ENCODE data around the gene TMEM250.
"Not testable (repeated sequence)": the region's sequence is repeated elsewhere in the genome, so short reads cannot be mapped to it uniquely, and the experiment has no call there.

The TMEM250 gene

DNA sequence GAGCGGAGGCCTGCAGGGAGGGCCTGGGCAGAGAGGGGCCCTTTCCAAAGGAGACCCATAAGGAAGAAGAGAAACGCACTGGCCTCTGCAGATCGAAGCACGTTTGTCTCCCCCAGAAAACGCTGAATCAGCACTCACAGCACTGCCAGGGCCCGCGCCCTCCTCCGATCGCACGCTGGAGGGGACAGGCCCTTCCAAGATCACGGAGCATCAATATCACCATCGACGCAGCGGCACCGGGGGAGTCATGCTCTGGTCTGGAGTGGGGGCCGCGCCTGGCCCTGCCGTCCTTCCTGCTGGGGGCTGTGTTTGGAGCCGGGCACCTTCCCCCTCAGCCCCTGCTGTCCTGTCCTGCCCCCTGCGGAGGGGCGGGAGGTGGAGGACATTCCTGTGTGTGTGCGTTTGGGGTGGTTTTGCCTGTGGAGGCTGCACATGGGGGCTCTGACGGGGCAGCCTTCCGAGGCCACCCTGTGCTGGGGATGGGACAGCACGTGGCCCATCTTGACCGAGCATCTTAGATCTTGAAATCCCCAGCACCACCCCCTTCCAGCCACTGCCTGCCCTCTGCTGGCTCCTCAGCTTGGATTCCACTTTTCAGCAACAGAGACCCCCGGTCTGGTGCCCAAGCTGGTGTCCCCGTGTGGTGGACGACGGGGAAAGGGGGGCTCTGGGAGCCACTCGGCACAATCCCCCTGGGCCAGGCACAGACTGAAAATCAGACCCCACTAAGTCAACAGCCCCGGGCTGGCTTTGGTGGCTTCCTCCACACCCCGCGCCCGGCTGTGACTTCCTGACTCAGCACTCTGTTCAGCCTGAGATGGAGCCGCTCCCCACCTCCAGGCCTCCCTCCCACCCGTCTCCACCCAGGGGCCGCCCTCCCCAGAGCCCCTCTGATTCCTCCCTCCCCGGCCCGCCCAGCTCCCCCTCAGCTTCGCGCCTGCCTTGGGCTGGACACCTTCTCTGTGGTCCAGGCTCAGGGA is 8.3 kb downstream of the TMEM250 start:
- DNase-seq, result no peak

DNA sequence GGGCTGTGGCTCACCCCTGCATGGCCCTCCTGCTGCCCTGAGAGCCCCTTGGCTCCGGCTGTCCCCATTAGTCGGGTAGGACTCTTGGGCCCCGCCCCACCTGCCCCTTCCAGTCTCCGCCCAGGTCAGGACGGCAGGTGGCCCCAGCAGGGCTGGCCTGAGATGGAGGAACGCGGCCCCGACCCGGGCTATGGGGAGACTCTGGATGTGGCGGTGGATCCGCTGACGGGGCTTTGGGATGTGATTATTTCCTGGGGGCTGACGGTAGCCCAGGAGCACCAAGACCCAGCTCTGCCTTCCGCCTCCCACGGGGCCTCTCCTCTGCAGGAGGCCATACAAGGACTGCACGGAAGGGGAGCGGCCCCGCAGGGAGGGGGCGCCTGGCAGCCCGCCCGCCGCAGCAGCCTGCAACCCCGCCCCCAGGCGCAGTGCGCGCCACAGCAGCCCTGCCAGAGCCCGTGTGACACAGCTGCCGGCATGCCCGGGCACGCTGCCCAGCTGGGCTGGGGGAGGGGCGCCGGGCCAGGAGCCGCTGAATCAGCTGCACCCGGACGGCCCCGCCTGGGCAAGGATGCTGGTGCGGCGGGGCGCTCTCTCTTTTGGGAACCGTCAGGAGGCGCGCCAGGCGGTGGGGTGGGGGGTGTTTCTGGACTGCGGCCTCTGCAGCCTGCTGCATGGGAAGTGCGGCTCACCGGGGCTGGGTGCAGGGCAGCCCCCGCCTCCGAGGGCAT is 9.2 kb downstream of the TMEM250 start:
- DNase-seq, result peak; percentile 90

DNA sequence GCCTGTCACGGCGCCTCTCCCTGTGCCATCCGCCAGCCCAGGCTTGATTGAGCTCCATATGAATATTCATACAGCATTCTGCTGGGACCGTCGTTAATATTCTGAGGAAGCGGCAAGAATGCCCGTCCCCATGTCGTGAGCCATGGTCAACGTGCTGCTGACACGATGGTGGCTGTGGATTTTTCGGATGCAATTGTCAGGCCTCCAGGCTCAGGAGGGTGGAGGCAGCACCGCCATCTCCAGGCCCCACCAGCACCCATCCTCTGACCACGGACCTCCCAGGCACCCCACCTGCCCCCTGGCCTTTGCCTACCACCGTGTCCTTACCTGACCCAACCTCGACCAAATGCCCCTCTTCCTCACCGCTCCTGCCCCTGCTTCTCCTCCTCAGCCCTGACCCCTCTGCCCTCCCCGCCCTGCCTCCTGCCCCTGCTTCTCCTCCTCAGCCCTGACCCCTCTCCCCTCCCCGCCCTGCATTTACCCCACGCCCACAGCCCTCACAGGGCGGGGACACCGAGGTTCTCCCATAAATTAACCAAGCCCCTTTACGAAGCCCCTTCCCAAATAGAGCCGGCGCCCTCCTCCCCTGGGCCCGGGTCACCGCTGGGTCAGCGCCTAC is 9.9 kb downstream of the TMEM250 start:
- DNase-seq, result no peak

DNA sequence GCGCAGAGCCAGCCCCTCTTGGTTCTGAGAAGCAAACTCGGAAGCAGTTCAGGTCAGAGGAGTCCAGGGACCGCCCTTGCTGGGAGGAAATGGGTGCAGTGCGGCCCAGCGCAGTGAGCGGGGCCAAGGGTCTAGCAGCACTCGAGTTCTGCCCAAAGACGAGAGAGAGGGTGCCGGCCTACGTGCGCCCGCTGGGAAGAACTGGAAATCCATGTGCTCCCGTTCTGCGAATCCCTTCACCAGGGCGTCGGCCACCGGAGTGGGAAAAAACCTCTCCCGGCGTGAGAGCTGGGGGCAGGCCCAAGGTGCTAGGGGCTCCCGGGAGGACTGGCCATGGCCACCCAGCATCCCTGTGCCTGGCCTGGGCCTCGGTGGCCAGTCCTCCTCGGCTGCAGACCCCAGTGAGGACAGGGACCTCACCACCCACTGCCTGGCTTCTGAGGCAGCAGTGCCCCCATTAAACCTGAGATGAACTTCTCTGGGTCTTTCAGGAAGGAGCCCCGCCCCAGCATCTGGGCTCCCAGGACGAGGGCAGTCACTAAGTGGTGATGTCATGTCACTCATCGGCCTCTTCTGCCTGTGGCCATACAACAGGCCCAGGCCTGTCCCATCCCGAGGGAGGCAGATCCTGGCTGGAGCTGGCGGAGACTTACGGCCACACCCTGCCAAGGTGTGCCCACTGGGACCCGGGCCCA is 10.6 kb downstream of the TMEM250 start:
- no peak for DNase-seq

DNA sequence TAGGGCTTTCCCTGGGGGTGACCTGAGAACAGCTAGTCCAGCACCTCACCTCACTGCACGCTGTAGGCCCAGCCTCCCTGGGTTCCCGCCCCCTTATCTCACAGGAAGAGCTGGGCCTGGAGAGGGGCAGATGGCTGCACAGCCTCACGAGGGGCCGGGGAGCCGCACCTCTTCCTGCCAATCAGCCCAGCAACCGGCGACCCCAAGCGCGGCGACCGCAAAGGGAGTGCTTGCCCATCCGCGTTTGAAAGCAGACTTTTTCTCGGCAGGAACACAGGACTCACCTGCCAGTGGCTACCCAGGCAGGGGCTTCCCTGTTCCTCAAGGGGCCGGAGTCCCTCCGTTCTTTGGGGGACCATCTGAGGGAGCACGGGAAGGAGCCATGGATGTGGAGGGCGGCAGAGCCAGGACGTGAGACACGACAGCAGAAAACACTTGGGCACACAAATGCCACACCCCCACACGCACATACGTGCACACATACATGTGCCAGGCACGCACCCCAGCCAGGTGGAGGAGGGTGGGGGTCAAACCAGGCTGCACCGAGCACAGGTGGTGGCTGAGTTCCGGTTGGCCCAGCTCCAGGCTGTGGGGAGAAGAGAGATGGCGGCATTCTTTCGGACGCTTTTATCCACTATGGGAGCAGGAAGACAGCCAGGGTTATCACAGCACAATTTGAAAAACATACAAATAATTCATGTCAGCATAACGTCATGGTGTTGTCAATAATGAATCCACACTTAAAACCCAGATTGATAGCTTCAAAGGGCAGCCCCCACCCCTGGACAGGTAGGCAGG is 11.3 kb downstream of the TMEM250 start:
- no peak for DNase-seq

DNA sequence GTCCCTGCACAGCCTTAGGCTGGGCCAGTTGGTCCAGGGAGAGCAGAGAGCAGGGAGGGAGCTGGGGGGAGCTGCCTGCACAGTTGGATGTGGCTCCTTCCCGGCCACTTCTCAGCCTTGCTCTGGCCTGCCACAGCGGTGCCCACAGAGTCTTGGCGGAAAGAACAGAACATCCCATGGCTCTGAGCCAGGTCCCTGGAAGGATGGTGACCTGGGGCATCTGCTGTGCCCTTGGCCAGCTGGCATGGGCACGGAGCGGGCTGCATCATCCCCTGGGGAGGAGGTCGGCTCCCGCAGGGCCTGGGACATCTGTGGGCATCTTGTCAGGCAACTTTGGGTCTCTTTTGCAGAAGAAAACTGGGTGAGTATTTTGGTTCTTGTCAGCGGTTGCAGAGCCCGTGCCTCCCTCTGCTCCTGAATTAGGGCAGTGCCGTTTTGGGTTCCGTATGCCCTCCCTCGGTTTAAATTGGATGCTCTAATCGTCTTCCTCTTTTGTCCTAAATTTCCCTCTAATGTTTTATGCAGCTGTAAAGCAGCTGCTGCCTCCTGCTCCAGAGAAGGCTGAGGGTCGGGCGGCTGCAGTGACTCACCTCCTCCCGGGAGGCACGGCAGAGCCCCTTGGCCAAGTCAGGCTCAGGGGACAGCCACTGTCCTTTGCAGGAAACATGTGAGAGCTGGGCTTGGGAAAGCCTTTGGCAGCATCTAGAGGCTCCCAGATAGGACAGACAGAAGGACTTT is 13.1 kb downstream of the TMEM250 start:
- no peak for DNase-seq

DNA sequence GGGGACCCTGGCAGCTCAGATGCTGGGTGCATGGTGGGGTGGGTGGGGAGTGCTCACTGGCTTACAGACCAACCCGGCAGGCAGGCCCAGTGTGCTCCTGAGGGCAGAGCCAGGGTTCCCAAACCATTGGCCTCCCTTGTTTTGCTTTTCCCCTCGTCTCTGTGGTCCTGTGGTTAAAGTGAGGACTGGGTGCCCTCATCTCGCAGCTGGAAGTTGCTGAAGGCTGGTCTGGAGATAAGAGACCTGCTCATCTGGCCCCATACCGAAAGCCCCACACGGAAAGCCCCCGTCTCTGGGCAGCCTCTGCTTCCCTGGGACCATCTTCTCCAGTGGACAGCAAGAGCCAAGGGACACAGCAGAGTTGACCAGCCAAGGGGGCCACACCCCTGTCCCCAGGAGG is 13.8 kb downstream of the TMEM250 start:
- DNase-seq, result no peak

DNA sequence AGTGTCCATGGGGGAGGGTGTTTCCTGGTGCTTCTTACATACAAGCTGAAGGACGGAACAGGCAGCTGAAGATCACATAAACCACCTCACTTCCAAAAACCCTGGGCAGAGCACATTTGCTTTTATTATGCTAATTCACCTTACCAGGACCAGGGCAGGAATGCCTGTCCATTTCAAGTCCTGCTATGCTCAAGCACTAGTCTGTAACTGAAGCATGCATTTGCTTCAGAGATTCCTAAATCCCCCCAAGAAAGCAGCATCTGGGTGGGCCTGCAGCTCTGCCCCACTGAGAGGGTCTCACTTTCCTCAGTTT is 14.2 kb downstream of the TMEM250 start:
- DNase-seq, result no peak

DNA sequence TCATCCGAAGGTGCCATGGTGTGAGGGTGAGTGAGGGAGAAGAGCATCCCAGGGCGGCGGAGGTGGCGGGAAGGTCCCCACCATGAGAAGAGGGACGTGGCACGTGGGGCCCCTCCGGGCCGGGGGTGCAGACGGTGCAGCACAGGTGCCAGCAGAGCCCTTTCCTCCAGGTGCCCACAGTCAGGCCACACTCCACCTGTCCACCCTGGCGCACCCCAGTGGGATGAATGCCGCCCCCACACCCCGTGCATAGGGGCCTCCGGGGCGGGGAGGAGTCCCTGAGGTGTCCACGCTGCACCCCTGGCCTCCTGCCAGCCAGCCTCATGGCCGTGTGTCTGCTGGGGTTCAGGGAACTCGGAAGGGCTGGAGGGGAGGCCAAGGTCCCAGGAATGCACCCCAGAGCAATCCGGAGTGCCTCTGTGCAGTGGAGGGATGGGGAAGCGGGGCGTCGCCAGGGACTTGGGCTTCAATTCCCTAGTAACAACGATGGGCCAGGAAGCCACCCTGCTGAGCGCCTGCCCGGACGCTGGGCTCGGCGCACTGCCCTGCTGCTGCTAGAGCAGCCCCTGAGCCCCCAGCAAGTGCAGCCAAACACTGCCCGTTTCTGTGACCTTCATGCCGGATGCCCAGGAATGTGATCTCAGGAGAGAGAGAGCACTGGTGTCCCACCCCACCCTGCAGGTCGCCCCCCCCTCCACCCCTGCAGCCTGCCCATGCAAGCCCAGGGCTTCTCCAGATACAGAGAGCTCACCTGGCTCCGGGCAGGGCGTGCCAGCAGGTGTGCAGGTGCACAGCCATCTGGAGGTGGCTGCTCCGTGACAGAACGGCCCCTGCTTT is 14.8 kb downstream of the TMEM250 start:
- DNase-seq, result peak; percentile 74

DNA sequence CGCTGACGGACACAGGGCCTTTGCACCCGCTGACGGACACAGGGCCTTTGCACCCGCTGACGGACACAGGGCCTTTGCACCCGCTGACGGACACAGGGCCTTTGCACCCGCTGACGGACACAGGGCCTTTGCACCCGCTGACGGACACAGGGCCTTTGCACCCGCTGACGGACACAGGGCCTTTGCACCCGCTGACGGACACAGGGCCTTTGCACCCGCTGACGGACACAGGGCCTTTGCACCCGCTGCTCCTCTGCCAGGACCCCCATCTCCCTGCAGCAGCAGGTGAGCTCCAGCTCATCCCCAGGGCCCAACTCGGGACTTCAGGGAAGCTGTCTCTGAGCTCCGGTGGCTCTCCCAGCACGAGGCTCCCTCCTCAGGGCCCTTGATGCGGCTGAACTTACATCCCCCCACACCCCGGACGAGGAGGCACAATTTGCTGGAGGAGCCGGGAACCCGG is 17.0 kb downstream of the TMEM250 start:
- not testable (repeated sequence) for DNase-seq

DNA sequence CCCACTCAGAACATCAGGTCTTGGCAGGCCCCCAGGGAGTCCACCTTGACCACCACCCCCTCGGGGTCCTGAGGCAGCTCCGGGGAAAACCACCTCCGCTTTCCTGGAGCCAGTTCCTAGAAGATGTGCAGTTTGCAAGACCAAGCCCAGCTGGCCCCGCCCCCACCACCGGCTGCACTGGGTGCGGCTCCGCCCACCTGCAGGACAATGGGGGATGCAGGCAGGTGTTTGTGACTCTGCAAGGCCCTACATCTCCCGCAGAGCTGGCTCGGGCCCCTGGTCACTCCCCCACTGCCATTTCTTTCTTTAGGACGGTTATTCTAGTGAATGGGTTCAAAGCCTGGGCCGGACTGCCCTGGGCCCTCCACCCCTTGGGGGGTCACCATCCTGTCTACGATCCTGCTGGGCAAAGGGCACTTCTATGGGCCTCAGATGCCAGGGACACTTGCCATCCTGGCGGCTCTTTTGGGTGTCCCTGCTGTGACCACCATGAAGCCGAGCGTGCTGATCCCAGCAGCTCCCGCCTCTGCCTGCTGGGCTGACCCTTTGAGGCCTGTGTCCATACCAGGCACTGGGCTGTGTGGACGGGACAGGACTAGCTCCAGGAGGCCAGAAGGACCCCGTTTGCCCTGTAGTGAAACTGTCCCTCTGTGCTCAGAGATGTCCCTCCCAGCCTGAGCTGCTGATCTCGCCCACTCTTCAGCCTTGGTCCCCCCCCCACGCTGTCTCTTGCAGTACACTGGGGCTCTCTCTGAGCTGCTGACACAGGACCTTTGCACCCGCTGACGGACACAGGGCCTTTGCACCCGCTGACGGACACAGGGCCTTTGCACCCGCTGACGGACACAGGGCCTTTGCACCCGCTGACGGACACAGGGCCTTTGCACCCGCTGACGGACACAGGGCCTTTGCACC is 17.7 kb downstream of the TMEM250 start:
- peak; percentile 46 for DNase-seq

DNA sequence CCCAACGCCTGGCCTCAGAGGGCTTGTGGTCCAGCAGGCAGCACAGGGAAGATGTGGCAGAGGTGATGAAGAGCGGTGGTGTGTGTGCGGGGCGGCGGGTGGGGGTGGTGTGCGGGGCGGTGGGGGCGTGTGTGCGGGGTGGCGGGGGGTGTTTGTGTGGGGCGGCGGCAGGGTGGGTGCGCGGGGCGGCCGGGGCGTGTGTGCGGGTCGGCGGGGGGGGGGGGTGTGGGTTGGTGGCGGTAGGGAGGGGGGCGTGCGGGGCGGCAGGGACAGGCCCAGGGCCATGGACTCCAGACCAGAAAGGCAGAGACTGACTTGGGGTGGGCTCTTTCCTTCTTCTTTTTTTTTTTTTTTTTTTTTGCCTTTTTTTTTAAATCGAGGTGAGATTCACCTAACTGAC is 19.1 kb downstream of the TMEM250 start:
- no peak for DNase-seq

DNA sequence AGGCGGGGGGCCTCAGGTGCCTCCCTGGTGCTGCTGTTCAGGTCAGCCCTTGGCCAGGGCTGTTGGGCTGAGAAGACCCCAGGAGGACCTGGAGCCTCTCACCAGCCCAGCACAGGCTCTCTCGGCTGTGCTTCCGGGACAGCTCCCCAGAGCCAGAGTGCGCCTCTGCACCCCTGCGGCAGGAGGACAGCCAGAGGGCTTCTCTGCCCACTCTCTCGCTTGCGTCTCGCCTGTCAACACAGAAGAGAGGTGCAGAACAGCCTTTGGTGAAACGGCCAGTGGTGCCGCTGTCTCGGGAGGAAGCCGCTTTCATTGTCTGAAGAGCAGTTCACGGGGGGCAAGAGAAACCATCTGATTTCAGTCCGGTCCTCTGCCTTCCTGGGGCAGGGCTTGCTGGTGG is 19.8 kb downstream of the TMEM250 start:
- DNase-seq, result no peak

DNA sequence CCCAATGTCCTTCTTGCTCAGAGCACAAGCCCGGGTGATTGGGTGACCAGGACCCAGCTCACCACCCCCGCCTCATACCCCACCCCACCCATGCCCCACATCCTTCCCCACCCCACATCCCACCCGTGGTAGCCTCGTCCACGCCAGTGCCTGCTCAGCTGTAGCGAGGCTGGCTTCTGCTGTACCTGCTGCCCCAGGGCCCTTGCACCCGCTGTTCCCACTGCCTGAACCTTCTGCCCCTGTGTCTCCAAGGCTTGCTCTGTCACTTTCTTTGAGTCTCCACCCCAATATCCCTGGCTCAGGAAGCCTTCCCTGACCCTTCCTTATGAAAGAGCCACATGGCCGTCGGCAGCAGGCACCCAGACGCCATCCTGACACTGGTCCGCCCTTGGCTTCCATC is 20.5 kb downstream of the TMEM250 start:
- no peak for DNase-seq

DNA sequence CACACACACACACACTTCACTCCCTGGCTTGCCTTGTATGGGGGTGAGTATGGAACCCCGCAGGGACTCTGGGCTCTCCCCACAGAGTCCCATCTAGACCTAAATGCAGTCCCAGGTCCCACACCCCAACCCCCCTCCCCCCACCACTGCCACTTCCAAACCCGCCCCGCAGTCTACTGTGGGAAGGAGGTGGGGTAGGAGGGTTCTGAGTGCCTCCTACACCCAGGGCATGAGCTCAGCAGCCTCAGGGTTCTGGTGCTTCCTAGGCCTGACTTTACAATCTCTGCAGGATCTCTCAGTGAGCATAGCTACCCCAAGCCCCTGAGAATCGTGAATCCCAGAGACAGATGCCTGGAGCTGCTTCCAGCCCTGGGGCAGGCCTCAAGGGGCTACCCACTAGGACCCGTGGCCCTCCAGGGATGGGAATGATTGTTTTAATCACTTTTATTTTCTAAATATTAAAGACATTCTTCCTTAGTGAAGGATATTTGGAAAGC is 22.1 kb downstream of the TMEM250 start:
- no peak for DNase-seq

DNA sequence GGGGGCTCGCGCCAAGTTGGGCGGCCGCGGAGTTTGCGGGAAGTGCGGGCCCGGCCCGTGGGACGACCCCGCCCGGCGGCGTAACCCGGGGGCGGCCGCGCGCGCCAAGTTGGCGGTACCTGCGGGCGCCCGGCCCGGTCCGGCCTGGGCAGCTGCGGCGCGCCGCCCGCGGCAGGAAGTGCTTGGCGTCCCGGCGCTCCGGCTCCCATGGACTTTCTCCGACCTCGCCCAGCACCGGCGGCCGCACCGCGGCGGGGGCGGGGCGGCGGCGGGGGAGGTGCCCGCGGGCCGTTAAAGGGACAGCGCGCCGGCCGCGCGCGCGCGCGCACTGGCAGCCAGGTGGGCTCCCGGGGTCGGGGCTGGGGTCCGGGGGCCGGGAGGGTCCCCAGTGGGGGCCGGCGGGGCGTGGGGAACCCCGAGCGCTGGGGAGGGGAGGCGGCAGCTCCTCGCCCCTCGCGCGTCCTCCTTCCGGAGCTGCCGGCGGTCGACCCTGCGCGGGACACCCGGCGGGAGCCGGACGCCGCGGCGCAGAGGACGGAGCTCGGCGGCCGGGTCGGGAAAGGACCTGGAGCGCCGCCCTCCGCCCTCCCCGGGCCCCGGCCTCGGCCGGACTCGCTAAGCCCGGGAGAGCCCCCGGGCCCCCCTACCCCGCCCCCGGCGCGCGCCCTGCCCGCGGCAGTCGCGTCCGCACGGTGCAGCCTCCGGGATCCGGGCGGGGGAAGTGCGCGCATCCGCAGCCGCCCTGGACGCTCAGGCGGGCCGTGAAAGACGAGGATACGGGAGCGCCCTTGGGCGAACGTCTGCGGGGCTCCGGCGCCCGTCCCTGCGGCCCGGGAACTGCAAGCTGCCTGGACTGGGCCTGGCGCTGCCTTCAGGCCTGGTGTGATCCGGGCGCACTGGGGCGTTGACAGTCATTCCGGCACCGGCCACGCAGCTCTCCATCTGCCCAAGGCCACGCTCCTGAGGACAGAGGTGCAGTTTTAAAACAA is 23.3 kb downstream of the TMEM250 start, which contains the start of gene NACC2:
NACC2 (minus strand) TSS at position 220 of the 989 bp plus-strand sequence. CDS start 44,768 bp downstream, outside the sequence.
- DNase-seq, result no peak

DNA sequence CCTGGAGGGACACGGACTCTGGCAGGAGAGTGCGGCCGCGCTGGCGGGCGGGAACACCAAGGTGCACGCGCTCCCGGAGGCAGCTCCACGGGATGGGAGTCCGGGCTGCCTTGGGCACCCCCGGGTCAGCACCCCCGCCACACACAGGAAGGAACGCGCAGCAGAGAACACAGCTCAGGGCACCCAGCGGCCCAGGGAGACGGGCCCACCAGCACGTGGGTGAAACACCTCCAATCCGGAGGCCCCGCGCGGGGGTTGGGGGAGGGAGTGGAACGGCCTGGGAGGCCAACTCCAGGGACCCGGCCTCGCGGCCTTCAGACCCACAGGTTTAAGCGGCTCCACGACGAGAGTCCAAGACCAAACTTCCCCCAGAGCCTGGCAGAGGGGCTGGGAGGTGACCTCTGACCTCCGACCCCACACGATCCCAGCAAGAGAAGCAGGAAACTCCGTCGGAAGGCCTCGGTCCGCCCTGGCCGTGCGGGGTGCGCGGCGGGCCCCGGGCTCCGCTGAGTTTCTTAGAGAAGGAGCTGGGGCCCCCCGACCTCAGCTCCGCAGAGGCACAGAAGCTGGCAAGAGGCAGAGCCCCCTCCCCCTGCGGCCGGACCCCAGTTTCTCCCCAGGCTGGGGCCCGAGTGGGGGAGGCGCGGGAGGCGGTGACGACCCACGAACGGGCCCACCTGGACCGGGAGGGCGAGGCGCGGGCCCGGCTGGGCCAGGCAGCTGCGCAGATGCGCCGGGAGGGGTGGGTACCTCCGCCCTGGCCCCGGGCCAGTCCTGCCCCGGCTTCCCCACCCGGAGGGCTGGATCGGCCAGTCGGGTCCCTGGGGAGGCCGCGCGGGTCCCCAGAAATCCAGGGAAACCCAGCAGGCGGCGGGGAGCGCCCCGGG is 24.4 kb downstream of the TMEM250 start:
- no peak for DNase-seq

All from NCI-H1417 treated with DMSO at 0.1 percent for 48 hours (cell line).